K562 (cell line): ENCODE measurements around the gene PPP1R10. TPM values are rescaled to one million over a fixed set of nuclear protein-coding genes. Genes with fewer than 3 reads are reported as not detected.

ENCODE experiments used
- ARID1B ChIP-seq: fragments of 450-650 bp; IDR thresholded peaks from 2 replicates; pipeline ENCODE4 v1.6.1; 2016; ENCODE audit warnings: antibody characterized with exemption, mild to moderate bottlenecking, inconsistent platforms
- CREM ChIP-seq: IDR thresholded peaks from 2 replicates; pipeline ENCODE4 v1.6.1; 2014; ENCODE audit warnings: antibody characterized with exemption, low read depth
- ELF2 ChIP-seq: fragments of 250-450 bp; sonication (Bioruptor Pico); IDR thresholded peaks from 2 replicates; pipeline ENCODE4 v1.5.0; 2021; ENCODE audit warnings: mild to moderate bottlenecking
- ETV1 ChIP-seq: fragments of 450-650 bp; conservative IDR thresholded peaks from 2 replicates; pipeline ENCODE4 v1.6.1; 2016; ENCODE audit warnings: missing genetic modification characterization, control low read depth, low read depth, missing compliant biosample characterization
- MBD2 ChIP-seq: sonication (generic); IDR thresholded peaks from 2 replicates; pipeline ENCODE4 v1.6.1; 2016; ENCODE audit warnings: low read depth, borderline replicate concordance
- NONO ChIP-seq, 2 experiments: fragments of 200-400 bp in 1 of 2; fragments of 450-650 bp in 1 of 2; formaldehyde crosslinking in 1 of 2; IDR thresholded peaks; 2 replicates each; pipeline ENCODE4 v1.6.1; 2017; ENCODE audit warnings: low read depth in 2 of 2, mild to moderate bottlenecking in 2 of 2, moderate library complexity in 2 of 2, low read length in 1 of 2
- NR2C2 ChIP-seq, 2 experiments: fragments of 200-800 bp in 1 of 2; sonication (Bioruptor generic) in 1 of 2; sonication (generic) in 1 of 2; formaldehyde crosslinking in 1 of 2; IDR thresholded peaks; 2 replicates each; pipeline versions ENCODE4 v1.6.1 to v1.8.0; 2016 to 2022; ENCODE audit warnings: mild to moderate bottlenecking in 1 of 2, missing compliant biosample characterization in 1 of 2, missing genetic modification characterization in 1 of 2, missing genetic modification reagents in 1 of 2
- POLR2G ChIP-seq: fragments of 200-400 bp; formaldehyde crosslinking; IDR thresholded peaks from 2 replicates; pipeline ENCODE4 v1.6.1; 2017; ENCODE audit warnings: low read depth, mild to moderate bottlenecking, antibody characterized with exemption, low read length, moderate library complexity
- RBFOX2 ChIP-seq: fragments of 200-400 bp; formaldehyde crosslinking; IDR thresholded peaks from 2 replicates; pipeline ENCODE4 v1.6.1; 2017; ENCODE audit warnings: low read depth, mild to moderate bottlenecking, low read length, moderate library complexity
- SIN3B ChIP-seq: fragments of 450-650 bp; IDR thresholded peaks from 2 replicates; pipeline ENCODE4 v1.6.1; 2017; ENCODE audit warnings: low read depth, mild to moderate bottlenecking, moderate library complexity
- TAF9B ChIP-seq: fragments of 450-650 bp; IDR thresholded peaks from 2 replicates; pipeline ENCODE4 v1.6.1; 2018; ENCODE audit warnings: mild to moderate bottlenecking; ENCODE audit not compliant: partially characterized antibody
- THRAP3 ChIP-seq: fragments of 450-650 bp; IDR thresholded peaks from 2 replicates; pipeline ENCODE4 v1.6.1; 2016; ENCODE audit warnings: mild to moderate bottlenecking, inconsistent platforms, borderline replicate concordance
- ZBTB17 ChIP-seq: fragments of 450-650 bp; formaldehyde crosslinking; IDR thresholded peaks from 2 replicates; pipeline ENCODE4 v1.4.0; 2020; ENCODE audit warnings: mild to moderate bottlenecking
- ZFX ChIP-seq: sonication (generic); formaldehyde crosslinking; IDR thresholded peaks from 2 replicates; pipeline ENCODE4 v1.8.0; 2022; ENCODE audit warnings: mild to moderate bottlenecking, missing genetic modification reagents, moderate library complexity
- polyA plus RNA-seq, 8 experiments: library from polyadenylated mRNA; depleted of rRNA in 4 of 8; stranded (reverse) in 5 of 8; unstranded in 3 of 8; fragments of >200 nt; fragmentation: Nextera tagmentation in 2 of 8; fragmentation: Illumina TruSeq in 1 of 8; extraction: Ambion mirVana in 2 of 8; extraction: Trizol in 1 of 8; gene quantifications; 2 replicates each; pipeline versions ENCODE4 v1.2.1 to v1.2.3, GENCODE V29; 2011 to 2014; ENCODE audit warnings: inconsistent platforms in 1 of 8, missing spikeins in 1 of 8
- total RNA-seq, 7 experiments: library from RNA; depleted of rRNA in 6 of 7; stranded (reverse); fragments of >200 nt in 6 of 7; fragmentation: Illumina TruSeq in 2 of 7; extraction: Trizol in 2 of 7; gene quantifications; 2 replicates each; pipeline versions ENCODE4 v1.2.1 to v1.2.3, GENCODE V29; 2011 to 2021; ENCODE audit warnings: low replicate concordance in 1 of 7
- TF ChIP-seq, protein P1 (sequence below), 2 experiments: fragments of 450-650 bp in 1 of 2; sonication (generic) in 1 of 2; formaldehyde crosslinking in 1 of 2; IDR thresholded peaks; 2 replicates each; pipeline versions ENCODE4 v1.7.1 to v1.9.0; 2016 to 2022; ENCODE audit warnings: inconsistent platforms in 1 of 2, mild to moderate bottlenecking in 1 of 2, missing genetic modification reagents in 1 of 2
- TF ChIP-seq, protein P2 (sequence below): sonication (generic); formaldehyde crosslinking; IDR thresholded peaks from 2 replicates; pipeline ENCODE4 v1.8.0; 2022; ENCODE audit warnings: mild to moderate bottlenecking, missing genetic modification reagents

PPP1R10 gene
- total and polyA plus RNA-seq, 9 of the 15 experiments (the other 6 are each of a cell fraction or from before 2014, with no cell fraction given), result 14.1 to 65.5 (median 32.6) TPM

DNA sequence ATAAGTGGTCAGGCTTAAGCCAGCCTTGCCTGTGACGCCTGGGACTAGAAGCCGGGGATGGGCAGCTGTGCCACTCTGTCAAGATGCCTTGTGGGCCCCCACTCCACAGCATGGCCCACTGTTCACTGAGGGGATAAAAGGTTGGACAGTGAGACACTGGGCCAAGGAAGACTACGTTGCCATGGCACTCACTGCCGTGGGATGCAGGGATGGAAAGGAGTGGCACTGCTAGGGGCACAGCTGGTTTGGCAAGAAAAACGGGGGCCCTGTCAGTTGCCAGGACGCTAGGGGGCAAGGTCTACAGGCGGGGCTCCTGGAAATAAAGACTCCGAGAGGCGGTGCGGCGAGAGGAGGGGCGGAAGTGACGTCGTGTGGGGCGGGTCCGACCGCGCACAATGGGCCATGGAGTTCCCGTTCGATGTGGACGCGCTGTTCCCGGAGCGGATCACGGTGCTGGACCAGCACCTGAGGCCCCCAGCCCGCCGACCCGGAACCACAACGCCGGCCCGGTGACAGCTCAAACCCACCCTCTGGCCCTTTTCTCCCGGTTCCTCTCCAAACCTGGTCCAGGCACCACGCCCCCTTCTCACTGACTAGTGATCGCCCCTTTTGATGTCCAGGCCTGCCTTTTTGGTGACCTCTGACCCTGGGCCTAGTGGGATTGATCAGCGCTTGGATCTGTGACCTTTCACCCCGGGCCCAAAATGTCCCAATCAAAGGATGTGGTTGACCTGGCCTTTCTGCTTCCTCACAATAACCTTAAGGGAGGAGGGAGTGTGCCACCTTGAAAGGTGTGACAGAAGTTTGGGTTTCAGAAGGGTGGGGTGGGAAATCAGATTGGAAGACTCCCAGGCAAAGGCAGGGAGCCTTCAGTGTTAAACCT is 9.7 kb upstream of the PPP1R10 start, which contains the start of gene ATAT1 (continued):
- TF ChIP-seq, protein P1, sequence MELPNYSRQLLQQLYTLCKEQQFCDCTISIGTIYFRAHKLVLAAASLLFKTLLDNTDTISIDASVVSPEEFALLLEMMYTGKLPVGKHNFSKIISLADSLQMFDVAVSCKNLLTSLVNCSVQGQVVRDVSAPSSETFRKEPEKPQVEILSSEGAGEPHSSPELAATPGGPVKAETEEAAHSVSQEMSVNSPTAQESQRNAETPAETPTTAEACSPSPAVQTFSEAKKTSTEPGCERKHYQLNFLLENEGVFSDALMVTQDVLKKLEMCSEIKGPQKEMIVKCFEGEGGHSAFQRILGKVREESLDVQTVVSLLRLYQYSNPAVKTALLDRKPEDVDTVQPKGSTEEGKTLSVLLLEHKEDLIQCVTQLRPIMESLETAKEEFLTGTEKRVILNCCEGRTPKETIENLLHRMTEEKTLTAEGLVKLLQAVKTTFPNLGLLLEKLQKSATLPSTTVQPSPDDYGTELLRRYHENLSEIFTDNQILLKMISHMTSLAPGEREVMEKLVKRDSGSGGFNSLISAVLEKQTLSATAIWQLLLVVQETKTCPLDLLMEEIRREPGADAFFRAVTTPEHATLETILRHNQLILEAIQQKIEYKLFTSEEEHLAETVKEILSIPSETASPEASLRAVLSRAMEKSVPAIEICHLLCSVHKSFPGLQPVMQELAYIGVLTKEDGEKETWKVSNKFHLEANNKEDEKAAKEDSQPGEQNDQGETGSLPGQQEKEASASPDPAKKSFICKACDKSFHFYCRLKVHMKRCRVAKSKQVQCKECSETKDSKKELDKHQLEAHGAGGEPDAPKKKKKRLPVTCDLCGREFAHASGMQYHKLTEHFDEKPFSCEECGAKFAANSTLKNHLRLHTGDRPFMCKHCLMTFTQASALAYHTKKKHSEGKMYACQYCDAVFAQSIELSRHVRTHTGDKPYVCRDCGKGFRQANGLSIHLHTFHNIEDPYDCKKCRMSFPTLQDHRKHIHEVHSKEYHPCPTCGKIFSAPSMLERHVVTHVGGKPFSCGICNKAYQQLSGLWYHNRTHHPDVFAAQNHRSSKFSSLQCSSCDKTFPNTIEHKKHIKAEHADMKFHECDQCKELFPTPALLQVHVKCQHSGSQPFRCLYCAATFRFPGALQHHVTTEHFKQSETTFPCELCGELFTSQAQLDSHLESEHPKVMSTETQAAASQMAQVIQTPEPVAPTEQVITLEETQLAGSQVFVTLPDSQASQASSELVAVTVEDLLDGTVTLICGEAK (IDR thresholded peaks at IDR 0.05), result peak; percentile 75
- TF ChIP-seq, protein P1 (CRISPR knock-in tag; IDR thresholded peaks at IDR 0.05), result no peak
- TF ChIP-seq NONO (IDR thresholded peaks at IDR 0.05; ENCODE audit: low read depth in 2 of 2, low read length in 1 of 2) (0 out of 4 replicates have a peak, but pooled peaks of 1 of the 2 experiments have one; percentile 22), CREM (peak; percentile 89), THRAP3 (peak; percentile 73; the same call in 1 of the 2 replicates), RBFOX2 (peak; percentile 78), ZFX (peak; percentile 51), ETV1 (tag) (0 out of 2 replicates have a peak, but pooled peaks have one; percentile 29), MBD2 (0 out of 2 replicates have a peak, but pooled peaks have one; percentile 25), ARID1B (no peak), POLR2G (peak; percentile 85), SIN3B (no peak), NR2C2 (CRISPR knock-in tag; IDR thresholded peaks at IDR 0.05) (peak; percentile 88), NR2C2 (tag; IDR thresholded peaks at IDR 0.05) (peak; percentile 95), ELF2 (CRISPR knock-in tag) (0 out of 2 replicates have a peak, but pooled peaks have one; percentile 15), ZBTB17 (peak; percentile 46; the same call in 1 of the 2 replicates), TAF9B (no peak)
- TF ChIP-seq, protein P2, sequence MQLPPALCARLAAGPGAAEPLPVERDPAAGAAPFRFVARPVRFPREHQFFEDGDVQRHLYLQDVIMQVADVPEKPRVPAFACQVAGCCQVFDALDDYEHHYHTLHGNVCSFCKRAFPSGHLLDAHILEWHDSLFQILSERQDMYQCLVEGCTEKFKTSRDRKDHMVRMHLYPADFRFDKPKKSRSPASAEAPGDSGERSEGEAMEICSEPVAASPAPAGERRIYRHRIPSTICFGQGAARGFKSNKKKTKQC (CRISPR knock-in tag), result peak; percentile 23
